GM12892 (cell line): Measurements from ENCODE around the gene IFIT3.

Experiments used
- POLR2A ChIP-seq: IDR thresholded peaks from 2 replicates; pipeline ENCODE4 v1.6.1; 2011; ENCODE audit warnings: low read depth, low read length, control low read depth
- POLR2AphosphoS5 ChIP-seq: IDR thresholded peaks from 2 replicates; pipeline ENCODE4 v1.6.1; 2011; ENCODE audit warnings: low read depth, low read length, control low read depth
- TAF1 ChIP-seq: IDR thresholded peaks from 2 replicates; pipeline ENCODE4 v1.6.1; 2011; ENCODE audit warnings: low read depth, mild to moderate bottlenecking, control low read depth, low read length, borderline replicate concordance

DNA sequence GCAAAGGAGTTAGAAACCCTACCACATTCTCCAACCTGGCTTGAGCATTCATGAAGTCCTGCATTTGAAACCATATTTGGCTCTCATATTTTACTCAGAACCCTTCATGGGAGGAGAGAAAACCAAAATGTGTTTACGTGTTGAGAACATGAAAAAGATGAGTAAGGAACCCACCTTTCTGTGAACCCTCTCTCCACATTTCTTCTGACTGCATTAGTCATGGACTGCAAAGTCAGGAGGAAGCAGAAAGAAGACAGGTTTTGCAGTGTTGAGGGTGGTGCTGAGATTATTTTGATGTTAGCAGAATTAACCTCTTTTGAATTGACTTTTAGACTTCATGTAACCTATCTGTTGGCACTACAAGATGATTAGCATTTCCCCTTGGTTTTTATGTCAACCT, 55.0 kb downstream of the IFIT3 start:
- no peak for TF ChIP-seq POLR2AphosphoS5
- no peak for TF ChIP-seq POLR2A
- no peak for TF ChIP-seq TAF1
